A673 (cell line): ENCODE measurements around the gene SAP130.

Source experiments
- CTCF ChIP-seq: fragments of 300-800, 200-600 bp; sonication (generic); conservative IDR thresholded peaks from 2 replicates; pipeline ENCODE4 v1.5.1; 2017; ENCODE audit warnings: low read depth, mild to moderate bottlenecking, antibody characterized with exemption, low read length, moderate library complexity, mixed read lengths
- EZH2 ChIP-seq: fragments of 200-600 bp; sonication (generic); IDR thresholded peaks from 2 replicates; pipeline ENCODE4 v1.6.1; 2017; ENCODE audit warnings: borderline replicate concordance, low read depth, mild to moderate bottlenecking, mixed read lengths, antibody characterized with exemption, low read length; ENCODE audit not compliant: poor library complexity, severe bottlenecking

GRCh38 chr2:127893494-127893893 is 134.4 kb downstream of the SAP130 start:
- TF ChIP-seq CTCF = no peak
- no peak for TF ChIP-seq EZH2
